ENCODE measurements around the gene SFXN2. TPM values are rescaled to one million over a fixed set of nuclear protein-coding genes. Genes with fewer than 3 reads are reported as not detected.
A peak's percentile ranks its signal among the peaks of the same experiment; 100 is the strongest.
"Not testable (repeated sequence)": the region's sequence is repeated elsewhere in the genome, so short reads cannot be mapped to it uniquely, and the experiment has no call there.

Gene SFXN2
- total RNA-seq, 2 donors from 2014 or later = 8.3 to 16.5 TPM

- H3K36me3 Mint-ChIP-seq = peaks cover 0 to 6% of the 10 kb centered on the region in 2 donors
Measured at GRCh38 chr10:102731222-102731800, 16.9 kb downstream of the SFXN2 start.

GRCh38 chr10:102732661-102733060 lies 18.2 kb downstream of the SFXN2 start:
- no peaks in the 10 kb centered on the region for H3K36me3 Mint-ChIP-seq
- no peak for DNase-seq (ENCODE audit: low spot score in 2 of 2)
- ATAC-seq = no peak
- H3K27ac Mint-ChIP-seq = peak overlapping the region in 1 of 2 donors; percentile 81
- H3K9me3 Mint-ChIP-seq = no peaks in the 10 kb centered on the region

More at GRCh38 chr10:102731222-102731800, 16.9 kb downstream of the SFXN2 start:
- H3K9me3 Mint-ChIP-seq = no peaks in the 10 kb centered on the region
- ATAC-seq (no peak), DNase-seq (ENCODE audit: low spot score in 2 of 2) (no peak)
- peak overlapping the region in 1 of 2 donors; percentile 88 for H3K27ac Mint-ChIP-seq

- Mint-ChIP-seq H3K27ac (peak overlapping the region; percentile 25 to 68), H3K9me3 (no peaks in the 10 kb centered on the region)
- no peak for ATAC-seq
Measured at GRCh38 chr10:102735065-102735562, 20.7 kb downstream of the SFXN2 start.

GRCh38 chr10:102738692-102739121 lies 24.3 kb downstream of the SFXN2 start:
- ATAC-seq (no peak), DNase-seq (ENCODE audit: low spot score in 2 of 2) (no peak)
- H3K27ac Mint-ChIP-seq = peak overlapping the region; percentile 54 to 88
- peaks cover 7% of the 10 kb centered on the region in 2 donors for H3K9me3 Mint-ChIP-seq
- H3K36me3 Mint-ChIP-seq = peaks cover 6 to 7% of the 10 kb centered on the region in 2 donors

More at GRCh38 chr10:102735065-102735562, 20.7 kb downstream of the SFXN2 start:
- no peaks in the 10 kb centered on the region for H3K36me3 Mint-ChIP-seq
- DNase-seq (ENCODE audit: low spot score in 2 of 2) = no peak

GRCh38 chr10:102740229-102740628 lies 25.8 kb downstream of the SFXN2 start:
- Mint-ChIP-seq H3K9me3 (peaks cover 7% of the 10 kb centered on the region in 2 donors), H3K36me3 (peaks cover 13% of the 10 kb centered on the region in 2 donors), H3K27ac (peak overlapping the region; percentile 16 to 53)
- DNase-seq (ENCODE audit: low spot score in 2 of 2) (no peak), ATAC-seq (no peak)

GRCh38 chr10:102741726-102742237 lies 27.3 kb downstream of the SFXN2 start:
- ATAC-seq (no peak), DNase-seq (ENCODE audit: low spot score in 2 of 2) (no peak)
- peaks cover 7% of the 10 kb centered on the region in 2 donors for H3K9me3 Mint-ChIP-seq
- H3K27ac Mint-ChIP-seq = no peak overlapping the region
- H3K36me3 Mint-ChIP-seq = peaks cover 13% of the 10 kb centered on the region in 2 donors

GRCh38 chr10:102742313-102742712 lies 27.9 kb downstream of the SFXN2 start:
- not testable (repeated sequence) for ATAC-seq; H3K9me3 Mint-ChIP-seq; DNase-seq (ENCODE audit: low spot score in 2 of 2)
- peaks cover 13% of the 10 kb centered on the region in 2 donors for H3K36me3 Mint-ChIP-seq
- peak overlapping the region in 1 of 2 donors; percentile 96 for H3K27ac Mint-ChIP-seq

GRCh38 chr10:102743078-102743587 lies 28.7 kb downstream of the SFXN2 start:
- DNase-seq (ENCODE audit: low spot score in 2 of 2) (no peak), ATAC-seq (peak in 1 of 2 donors; percentile 3)

GRCh38 chr10:102743588-102744373 lies 29.3 kb downstream of the SFXN2 start, which contains the start of gene WBP1L:
Gene WBP1L, plus strand, starts transcription at chr10:102743948. Its CDS starts 106 bp downstream, at chr10:102744054.
- Mint-ChIP-seq H3K27ac (peak within 1 kb of the TSS; percentile 94 to 96), H3K9me3 (peaks cover 7% of the 10 kb centered on the region in 2 donors), H3K36me3 (peaks cover 13 to 19% of the 10 kb centered on the region in 2 donors)
- peak; percentile 98 for ATAC-seq
- DNase-seq (ENCODE audit: low spot score in 2 of 2) = peak; percentile 93 to 95

More at GRCh38 chr10:102743078-102743587, 28.7 kb downstream of the SFXN2 start:
- Mint-ChIP-seq H3K9me3 (peaks cover 7% of the 10 kb centered on the region in 2 donors), H3K27ac (peak overlapping the region; percentile 94 to 96), H3K36me3 (peaks cover 13% of the 10 kb centered on the region in 2 donors)

GRCh38 chr10:102744374-102745051 lies 30.1 kb downstream of the SFXN2 start:
- peaks cover 13 to 22% of the 10 kb centered on the region in 2 donors for H3K36me3 Mint-ChIP-seq
- peak overlapping the region; percentile 94 to 96 for H3K27ac Mint-ChIP-seq
- ATAC-seq = peak; percentile 6 to 22
- DNase-seq (ENCODE audit: low spot score in 2 of 2) = peak in 1 of 2 donors; percentile 15
- H3K9me3 Mint-ChIP-seq = peaks cover 7% of the 10 kb centered on the region in 2 donors

GRCh38 chr10:102745157-102745556 lies 30.7 kb downstream of the SFXN2 start:
- Mint-ChIP-seq H3K27ac (peak overlapping the region in 1 of 2 donors; percentile 72), H3K36me3 (peaks cover 13 to 22% of the 10 kb centered on the region in 2 donors), H3K9me3 (peaks cover 7% of the 10 kb centered on the region in 2 donors)
- DNase-seq (ENCODE audit: low spot score in 2 of 2) (no peak), ATAC-seq (no peak)

GRCh38 chr10:102752266-102752930 lies 38.0 kb downstream of the SFXN2 start:
- Mint-ChIP-seq H3K27ac (no peak overlapping the region), H3K36me3 (peaks cover 0 to 8% of the 10 kb centered on the region in 2 donors), H3K9me3 (no peaks in the 10 kb centered on the region)
- DNase-seq (ENCODE audit: low spot score in 2 of 2) = no peak
- ATAC-seq = no peak

GRCh38 chr10:102752934-102753664 lies 38.7 kb downstream of the SFXN2 start:
- peak; percentile 41 to 58 for ATAC-seq
- peaks cover 0 to 9% of the 10 kb centered on the region in 2 donors for H3K36me3 Mint-ChIP-seq
- H3K9me3 Mint-ChIP-seq = no peaks in the 10 kb centered on the region
- DNase-seq (ENCODE audit: low spot score in 2 of 2) = no peak
- no peak overlapping the region for H3K27ac Mint-ChIP-seq

- peaks cover 0 to 10% of the 10 kb centered on the region in 2 donors for H3K36me3 Mint-ChIP-seq
- H3K9me3 Mint-ChIP-seq = no peaks in the 10 kb centered on the region
- no peak overlapping the region for H3K27ac Mint-ChIP-seq
- DNase-seq (ENCODE audit: low spot score in 2 of 2) (no peak), ATAC-seq (no peak)
Measured at GRCh38 chr10:102753718-102754117, 39.3 kb downstream of the SFXN2 start.

- H3K9me3 Mint-ChIP-seq = no peaks in the 10 kb centered on the region
- no peak for DNase-seq (ENCODE audit: low spot score in 2 of 2)
- no peak for ATAC-seq
- peaks cover 0 to 18% of the 10 kb centered on the region in 2 donors for H3K36me3 Mint-ChIP-seq
- peak overlapping the region in 1 of 2 donors; percentile 36 for H3K27ac Mint-ChIP-seq
Measured at GRCh38 chr10:102757323-102757722, 42.9 kb downstream of the SFXN2 start.

All from activated naive CD4-positive, alpha-beta T cell treated with anti-CD3 and anti-CD28 coated beads, Interleukin-2, amount 50 U/mL, for 72 hours (primary cell).